Pancreas (tissue), 10 donors: ENCODE measurements around the gene PDCD4. TPM values are rescaled to one million over a fixed set of nuclear protein-coding genes. Genes with fewer than 3 reads are reported as not detected.

Experiments
- ATAC-seq, 4 donors: fragments of 200-7000 bp; cut with Tn5 transposase; one replicate each; pipeline versions ENCODE4 v1.8.0 to v1.9.1; 2020; ENCODE audit warnings: mild to moderate bottlenecking in 4 of 4, moderate library complexity in 4 of 4
- DNase-seq, 6 donors: peaks; one replicate each; pipeline ENCODE4 v3.0.0-alpha.2; 2020
- FAIRE-seq: peaks from 2 replicates; lab custom pipeline; 2012; peaks lifted over from hg19 to GRCh38; lab: Jason Lieb, UNC
- H3K27ac ChIP-seq, 4 donors: fragments of 200-600 bp; sonication (generic); 1 replicate in 3 of 4; 2 replicates in 1 of 4; pipeline versions ENCODE4 v1.5.0 to v1.8.0; 2020
- H3K27me3 ChIP-seq, 4 donors: fragments of 200-600 bp; one replicate each; pipeline ENCODE4 v1.8.0; 2021
- H3K36me3 ChIP-seq, 3 donors: fragments of 200-600 bp; sonication (generic) in 1 of 3; one replicate each; pipeline versions ENCODE4 v1.5.0 to v1.8.0; 2020 to 2021
- H3K4me1 ChIP-seq, 3 donors: fragments of 200-600 bp; one replicate each; pipeline ENCODE4 v1.8.0; 2021
- H3K4me3 ChIP-seq, 4 donors: fragments of 200-600 bp; sonication (generic) in 2 of 4; one replicate each; pipeline versions ENCODE4 v1.5.0 to v1.8.0; 2020 to 2021
- H3K9me3 ChIP-seq, 4 donors: fragments of 200-600 bp; one replicate each; pipeline ENCODE4 v1.8.0; 2021
- CTCF ChIP-seq, 4 donors: fragments of 200-600 bp; sonication (generic) in 3 of 4; IDR thresholded peaks; one replicate each; pipeline versions ENCODE4 v1.5.0 to v1.8.0; 2021; ENCODE audit warnings: antibody characterized with exemption in 4 of 4
- WGBS, 2 donors: extraction: QIAGEN DNeasy Blood & Tissue Kit; methylation state at CpG; one replicate each; pipeline ENCODE4 v1.1.7; 2013; 5-methylcytosine and 5-hydroxymethylcytosine counted together
- intact Hi-C, 3 donors: fragments of 100-400 bp; cut with DNase I; formaldehyde crosslinking; loops; one replicate each; pipeline versions ENCODE4 v1.11.1 to v1.14.2; 2022
- polyA plus RNA-seq, 2 donors: library from polyadenylated mRNA; stranded (reverse); fragments of 200-250 nt; gene quantifications; one replicate each; pipeline ENCODE4 v1.2.3, GENCODE V29; 2013
- total RNA-seq, 6 donors: library from RNA; stranded (reverse); fragmentation: NEBNext Ultra II Directional in 4 of 6; extraction: Animal tissue kit (Norgen Biotek cat#: 25700) in 4 of 6; gene quantifications; one replicate each; pipeline versions ENCODE4 v1.2.1 to v1.2.4, GENCODE V29; 2021 to 2023
- donor health status: healthy with polysubstance abuse.
- donor health status: DM: no; HTN: no; CAD: no; lungs with moderate emphysema.
- donor health status: DM: no; HTN: no; CAD: no.
- donor health status: control.
- donor health status: control.
- donor health status: Bipolar disorder and iron deficiency.
- donor health status: DM: yes; HTN: yes; CAD: no.
- donor health status: DM: no; HTN: no; CAD: no.
- donor health status: DM: no; HTN: no; CAD: no.
- donor health status: DM: yes; HTN: yes; CAD: no.

The PDCD4 gene
- total and polyA plus RNA-seq, 8 donors: 283 to 679 (median 458) TPM

- FAIRE-seq (no peak), DNase-seq (no peak), ATAC-seq (no peak)
- intact Hi-C loops: loop anchor here in 1 of 3 donors (10.0 kb wide), 1 partner anchor 63 kb away; no protein-coding TSS in a partner anchor
- no peaks in the 10 kb centered on the region for H3K36me3 ChIP-seq
- H3K27ac ChIP-seq: peak overlapping the region in 3 of 4 donors; percentile 19 to 62 (median 61)
- WGBS, 2 donors: 39 to 53% methylated on average over 4 of the region's 4 CpGs
- no peaks in the 10 kb centered on the region for H3K9me3 ChIP-seq
- no peaks in the 10 kb centered on the region for H3K27me3 ChIP-seq
- peaks cover 11 to 53% (median 38%) of the 10 kb centered on the region in 3 donors for H3K4me1 ChIP-seq
- no peak overlapping the region for H3K4me3 ChIP-seq
- no peak for TF ChIP-seq CTCF (IDR thresholded peaks at IDR 0.05)
These were observed 3.8 kb upstream of the PDCD4 start for GRCh38 chr10:110867807-110868465.

- ATAC-seq (no peak), FAIRE-seq (no peak), DNase-seq (no peak)
- peak overlapping the region in 1 of 4 donors; percentile 62 for H3K27ac ChIP-seq
- H3K4me1 ChIP-seq: peaks cover 11 to 50% (median 38%) of the 10 kb centered on the region in 3 donors
- no peak overlapping the region for H3K4me3 ChIP-seq
- TF ChIP-seq CTCF (IDR thresholded peaks at IDR 0.05): no peak
- H3K27me3 ChIP-seq: no peaks in the 10 kb centered on the region
- intact Hi-C loops: loop anchor here in 1 of 3 donors (10.0 kb wide), 1 partner anchor 64 kb away; no protein-coding TSS in a partner anchor
- 84 to 90% methylated on average over 6 of the region's 6 CpGs for WGBS, 2 donors
- no peaks in the 10 kb centered on the region for H3K9me3 ChIP-seq
- no peaks in the 10 kb centered on the region for H3K36me3 ChIP-seq
These were observed 2.7 kb upstream of the PDCD4 start for GRCh38 chr10:110868981-110869380.

GRCh38 chr10:110870823-110871297 is 868 bp upstream of the PDCD4 start:
- peaks cover 11 to 43% (median 30%) of the 10 kb centered on the region in 3 donors for H3K4me1 ChIP-seq
- peak overlapping the region; percentile 96 to 100 (median 98) for H3K27ac ChIP-seq
- intact Hi-C loops: no loop called here
- TF ChIP-seq CTCF (IDR thresholded peaks at IDR 0.05): no peak
- H3K4me3 ChIP-seq: peak overlapping the region in 3 of 4 donors; percentile 1 to 98 (median 93)
- WGBS, 2 donors: 22 to 30% methylated on average over 13 of the region's 13 CpGs
- peaks cover 0 to 1% (median 0%) of the 10 kb centered on the region in 3 donors for H3K36me3 ChIP-seq
- no peak for FAIRE-seq
- ATAC-seq: peak in 3 of 4 donors; percentile 2 to 3 (median 2)
- DNase-seq: peak in 3 of 6 donors; percentile 43 to 46 (median 45)
- no peaks in the 10 kb centered on the region for H3K9me3 ChIP-seq
- H3K27me3 ChIP-seq: no peaks in the 10 kb centered on the region

- Histone ChIP-seq H3K36me3 (peaks cover 0 to 14% (median 7%) of the 10 kb centered on the region in 3 donors), H3K4me3 (peak overlapping the region; percentile 88 to 98 (median 96)), H3K27ac (peak overlapping the region; percentile 96 to 100 (median 98)), H3K9me3 (no peaks in the 10 kb centered on the region), H3K4me1 (peaks cover 11 to 29% (median 26%) of the 10 kb centered on the region in 3 donors), H3K27me3 (no peaks in the 10 kb centered on the region)
- DNase-seq (peak; percentile 66 to 91 (median 80)), FAIRE-seq (no peak), ATAC-seq (peak; percentile 43 to 64 (median 56))
- 0 to 1% methylated on average over 54 to 70 of the region's 70 CpGs for WGBS, 2 donors
- intact Hi-C loops: no loop called here
- no peak for TF ChIP-seq CTCF (IDR thresholded peaks at IDR 0.05)
These were observed 636 bp downstream of the PDCD4 start for GRCh38 chr10:110872145-110872983.
